Measurements from ENCODE around the gene CST4.

The CST4 gene

GRCh38 chr20:23641936-23642751 is 46.7 kb downstream of the CST4 start:
- Histone ChIP-seq H3K27ac (peak overlapping the region in 9 of 11 experiments; percentile 1 to 73 (median 52); a peak in 16 of 22 replicates), H3K4me1 (peaks cover 53 to 86% (median 60%) of the 10 kb centered on the region in 10 experiments), H4K20me1 (0 out of 22 replicates have a peak, but pooled peaks cover 0 to 4% (median 0%) of the 10 kb centered on the region in 11 experiments), H3K4me2 (peak overlapping the region; percentile 65 to 87 (median 78)), H3K9ac (peak overlapping the region in 5 of 11 experiments; percentile 8 to 61 (median 47); a peak in 9 of 22 replicates), H3K36me3 (no peaks in the 10 kb centered on the region), H3K4me3 (peak overlapping the region in 1 of 10 experiments; percentile 9; a peak in 1 of 20 replicates), H3K27me3 (no peaks in the 10 kb centered on the region; a peak in 1 of 22 replicates), H3K9me3 (replicated peaks in 1 of 11) (0 out of 22 replicates have a peak, but pooled peaks cover 0 to 4% (median 0%) of the 10 kb centered on the region in 11 experiments)
- TF ChIP-seq Cebpa-rat (IDR thresholded peaks at IDR 0.05), result peak in 3 of 11 experiments; percentile 42 to 68 (median 54); a peak in 3 of 22 replicates

- peaks cover 64 to 84% (median 71%) of the 10 kb centered on the region in 10 experiments for H3K4me1 ChIP-seq
- H3K9ac ChIP-seq, result peak overlapping the region in 3 of 11 experiments; percentile 7 to 61 (median 31); a peak in 3 of 22 replicates
- H3K9me3 ChIP-seq (replicated peaks in 1 of 11), result 0 out of 22 replicates have a peak, but pooled peaks cover 0 to 4% (median 0%) of the 10 kb centered on the region in 11 experiments
- H3K4me3 ChIP-seq, result no peak overlapping the region
- no peaks in the 10 kb centered on the region; a peak in 1 of 22 replicates for H3K27me3 ChIP-seq
- no peak for TF ChIP-seq Cebpa-rat (IDR thresholded peaks at IDR 0.05)
- peaks cover 0 to 12% (median 7%) of the 10 kb centered on the region in 11 experiments; a peak in 11 of 22 replicates for H4K20me1 ChIP-seq
- H3K4me2 ChIP-seq, result peak overlapping the region; percentile 65 to 87 (median 78)
- H3K36me3 ChIP-seq, result no peaks in the 10 kb centered on the region
- H3K27ac ChIP-seq, result peak overlapping the region in 6 of 11 experiments; percentile 38 to 73 (median 56); a peak in 11 of 22 replicates
Observed at GRCh38 chr20:23640671-23641667, 47.9 kb downstream of the CST4 start.

GRCh38 chr20:23640018-23640601 is 48.7 kb downstream of the CST4 start:
- 0 out of 22 replicates have a peak, but pooled peaks cover 0 to 4% (median 0%) of the 10 kb centered on the region in 11 experiments for H3K9me3 ChIP-seq (replicated peaks in 1 of 11)
- H3K4me2 ChIP-seq, result peak overlapping the region; percentile 65 to 87 (median 78)
- TF ChIP-seq Cebpa-rat (IDR thresholded peaks at IDR 0.05), result no peak
- H3K36me3 ChIP-seq, result peaks cover 0 to 4% (median 0%) of the 10 kb centered on the region in 11 experiments; a peak in 3 of 22 replicates
- H3K9ac ChIP-seq, result peak overlapping the region in 2 of 11 experiments; percentile 10 to 31; a peak in 1 of 22 replicates
- peaks cover 0 to 20% (median 8%) of the 10 kb centered on the region in 11 experiments; a peak in 11 of 22 replicates for H4K20me1 ChIP-seq
- no peak overlapping the region for H3K4me3 ChIP-seq
- H3K27ac ChIP-seq, result peak overlapping the region in 4 of 11 experiments; percentile 8 to 73 (median 44); a peak in 5 of 22 replicates
- no peaks in the 10 kb centered on the region; a peak in 1 of 22 replicates for H3K27me3 ChIP-seq
- H3K4me1 ChIP-seq, result peaks cover 69 to 86% (median 77%) of the 10 kb centered on the region in 10 experiments

GRCh38 chr20:23639490-23639958 is 49.3 kb downstream of the CST4 start:
- no peak overlapping the region for H3K4me3 ChIP-seq
- peaks cover 0 to 10% (median 0%) of the 10 kb centered on the region in 11 experiments; a peak in 5 of 22 replicates for H3K36me3 ChIP-seq
- peak overlapping the region in 2 of 11 experiments; percentile 53 to 73; a peak in 4 of 22 replicates for H3K27ac ChIP-seq
- no peaks in the 10 kb centered on the region; a peak in 1 of 22 replicates for H3K27me3 ChIP-seq
- peaks cover 74 to 89% (median 82%) of the 10 kb centered on the region in 10 experiments for H3K4me1 ChIP-seq
- H3K4me2 ChIP-seq, result peak overlapping the region; percentile 65 to 87 (median 78)
- H3K9ac ChIP-seq, result no peak overlapping the region
- 0 out of 22 replicates have a peak, but pooled peaks cover 0 to 4% (median 0%) of the 10 kb centered on the region in 11 experiments for H3K9me3 ChIP-seq (replicated peaks in 1 of 11)
- H4K20me1 ChIP-seq, result peaks cover 0 to 26% (median 8%) of the 10 kb centered on the region in 11 experiments; a peak in 11 of 22 replicates
- no peak for TF ChIP-seq Cebpa-rat (IDR thresholded peaks at IDR 0.05)

- TF ChIP-seq Cebpa-rat (IDR thresholded peaks at IDR 0.05), result no peak
- H3K27ac ChIP-seq, result no peak overlapping the region
Observed at GRCh38 chr20:23638309-23638708, 50.5 kb downstream of the CST4 start.

GRCh38 chr20:23637282-23638221 is 51.3 kb downstream of the CST4 start, which contains the start of gene CST3:
Gene CST3 (minus strand): TSS chr20:23637955. CDS start chr20:23637862, 93 bp downstream.
- H3K4me2 ChIP-seq, result peak within 1 kb of the TSS; percentile 72 to 99 (median 98)
- peaks cover 65 to 81% (median 78%) of the 10 kb centered on the region in 10 experiments for H3K4me1 ChIP-seq
- H4K20me1 ChIP-seq, result peaks cover 0 to 43% (median 9%) of the 10 kb centered on the region in 11 experiments; a peak in 11 of 22 replicates
- H3K27ac ChIP-seq, result peak within 1 kb of the TSS; percentile 73 to 95 (median 84)
- peak within 1 kb of the TSS; percentile 67 to 97 (median 82) for H3K4me3 ChIP-seq
- H3K9ac ChIP-seq, result peak within 1 kb of the TSS; percentile 78 to 93 (median 85)
- TF ChIP-seq Cebpa-rat (IDR thresholded peaks at IDR 0.05), result no peak
- peaks cover 0 to 30% (median 0%) of the 10 kb centered on the region in 11 experiments; a peak in 9 of 22 replicates for H3K36me3 ChIP-seq
- H3K27me3 ChIP-seq, result no peaks in the 10 kb centered on the region; a peak in 1 of 22 replicates
- H3K9me3 ChIP-seq (replicated peaks in 1 of 11), result 0 out of 22 replicates have a peak, but pooled peaks cover 0 to 4% (median 0%) of the 10 kb centered on the region in 11 experiments

More at GRCh38 chr20:23638309-23638708, 50.5 kb downstream of the CST4 start:
- Histone ChIP-seq H3K9ac (no peak overlapping the region), H3K9me3 (replicated peaks in 1 of 11) (0 out of 22 replicates have a peak, but pooled peaks cover 0 to 4% (median 0%) of the 10 kb centered on the region in 11 experiments), H3K27me3 (no peaks in the 10 kb centered on the region; a peak in 1 of 22 replicates), H3K4me3 (no peak overlapping the region), H3K36me3 (peaks cover 0 to 23% (median 0%) of the 10 kb centered on the region in 11 experiments; a peak in 9 of 22 replicates), H3K4me1 (peaks cover 71 to 84% (median 80%) of the 10 kb centered on the region in 10 experiments), H3K4me2 (peak overlapping the region in 1 of 11 experiments; percentile 23; a peak in 2 of 22 replicates), H4K20me1 (peaks cover 0 to 35% (median 9%) of the 10 kb centered on the region in 11 experiments; a peak in 11 of 22 replicates)
